ENCODE data around the gene TRIM17.

DNA sequence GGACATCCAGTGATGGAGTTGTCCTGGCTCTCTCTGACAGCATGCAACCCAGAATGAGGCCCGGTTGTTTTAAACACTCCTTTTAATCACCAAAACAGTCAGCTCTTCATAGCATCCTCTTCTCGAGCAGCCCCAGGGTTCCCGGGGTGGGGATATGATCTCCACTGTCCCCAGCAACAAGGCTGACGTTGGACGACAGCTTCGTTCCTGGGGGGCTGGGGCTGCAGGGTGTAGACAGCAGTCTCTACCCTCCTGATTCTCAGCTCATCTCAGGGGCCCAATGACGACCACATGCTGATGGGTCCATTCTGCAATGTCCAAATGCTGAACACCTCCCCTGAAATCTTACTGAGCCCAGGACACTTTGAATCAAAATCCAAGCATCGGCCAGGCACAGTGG, 37.0 kb downstream of the TRIM17 start:
- TF ChIP-seq, protein P1, sequence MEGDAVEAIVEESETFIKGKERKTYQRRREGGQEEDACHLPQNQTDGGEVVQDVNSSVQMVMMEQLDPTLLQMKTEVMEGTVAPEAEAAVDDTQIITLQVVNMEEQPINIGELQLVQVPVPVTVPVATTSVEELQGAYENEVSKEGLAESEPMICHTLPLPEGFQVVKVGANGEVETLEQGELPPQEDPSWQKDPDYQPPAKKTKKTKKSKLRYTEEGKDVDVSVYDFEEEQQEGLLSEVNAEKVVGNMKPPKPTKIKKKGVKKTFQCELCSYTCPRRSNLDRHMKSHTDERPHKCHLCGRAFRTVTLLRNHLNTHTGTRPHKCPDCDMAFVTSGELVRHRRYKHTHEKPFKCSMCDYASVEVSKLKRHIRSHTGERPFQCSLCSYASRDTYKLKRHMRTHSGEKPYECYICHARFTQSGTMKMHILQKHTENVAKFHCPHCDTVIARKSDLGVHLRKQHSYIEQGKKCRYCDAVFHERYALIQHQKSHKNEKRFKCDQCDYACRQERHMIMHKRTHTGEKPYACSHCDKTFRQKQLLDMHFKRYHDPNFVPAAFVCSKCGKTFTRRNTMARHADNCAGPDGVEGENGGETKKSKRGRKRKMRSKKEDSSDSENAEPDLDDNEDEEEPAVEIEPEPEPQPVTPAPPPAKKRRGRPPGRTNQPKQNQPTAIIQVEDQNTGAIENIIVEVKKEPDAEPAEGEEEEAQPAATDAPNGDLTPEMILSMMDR (IDR thresholded peaks at IDR 0.05), result no peak
- TF ChIP-seq POLR2A (IDR thresholded peaks at IDR 0.05) (no peak), POLR2AphosphoS5 (IDR thresholded peaks at IDR 0.05) (no peak)
